ENCODE results near the gene MRPL51. TPM values are rescaled to one million over a fixed set of nuclear protein-coding genes. Genes with fewer than 3 reads are reported as not detected.

The MRPL51 gene
- total and polyA plus RNA-seq, 10 of the 15 experiments (the other 5 are each of a cell fraction or from before 2014, with no cell fraction given) = 137 to 1,202 (median 267) TPM

- Histone ChIP-seq H3K4me1 (ENCODE audit: control insufficient read depth, insufficient read depth, low read length) (peaks cover 29% of the 10 kb centered on the region), H3K9me3 (replicated peaks; ENCODE audit: control insufficient read depth, insufficient read depth, low read length) (no peaks in the 10 kb centered on the region), H2AFZ (ENCODE audit: control insufficient read depth, low read depth, low read length) (no peak overlapping the region), H3K9ac (ENCODE audit: control insufficient read depth, insufficient read depth, low read length) (peak overlapping the region; percentile 79), H3K4me3 (peak overlapping the region; percentile 83), H3K27ac (ENCODE audit: control insufficient read depth, insufficient read depth) (peak overlapping the region; percentile 98), H3K36me3 (ENCODE audit: control insufficient read depth in 2 of 2, insufficient read depth in 2 of 2, low read length in 1 of 2) (peaks cover 38 to 40% of the 10 kb centered on the region in 2 experiments), H3K27me3 (replicated peaks in 1 of 2; ENCODE audit: control insufficient read depth in 2 of 2, insufficient read depth in 2 of 2, low read length in 1 of 2) (no peaks in the 10 kb centered on the region), H4K20me1 (ENCODE audit: control insufficient read depth, insufficient read depth) (peaks cover 24% of the 10 kb centered on the region), H3K4me2 (ENCODE audit: control insufficient read depth, insufficient read depth) (peak overlapping the region; percentile 98), H3K79me2 (ENCODE audit: control insufficient read depth, insufficient read depth, low read length) (peaks cover 72% of the 10 kb centered on the region)
- CTCF ChIA-PET = interaction anchor here (0.7 to 7.7 kb wide), 10 partner anchors 33 to 209 kb away, joined by 3 to 73 read pairs (median 4); partner anchors contain the start of genes NOP2 and VAMP1
- POLR2A ChIA-PET = interaction anchor here (0.9 to 3.6 kb wide), 17 partner anchors 18 to 258 kb away, joined by 3 to 32 read pairs (median 5); partner anchors contain the start of genes COPS7A, MLF2, MRPL51 and NOP2
- intact Hi-C loops (cut with micrococcal nuclease; ENCODE audit: unreplicated experiment) (loop anchor here (5.0 kb wide), 3 partner anchors 43 to 198 kb away; partner anchors contain the start of genes MRPL51 and NCAPD2), in situ Hi-C loops (cut with MboI) (loop anchor here (5.0 kb wide), 2 partner anchors 38 to 108 kb away; no protein-coding TSS in a partner anchor)
- ATAC-seq (peak; percentile 13), DNase-seq (ENCODE audit: low read depth, low spot score) (no peak), FAIRE-seq (no peak)
- 1% methylated on average over 52 of the region's 52 CpGs for WGBS (ENCODE audit: insufficient coverage, insufficient replicate concordance, low lambda C conversion rate, missing lambda C conversion rate)
- SMC1A ChIA-PET (ENCODE audit: uncharacterized antibody, unreplicated experiment) = interaction anchor here (0.8 to 7.9 kb wide), 8 partner anchors 20 to 168 kb away, joined by 3 to 83 read pairs (median 6); no protein-coding TSS in a partner anchor
- BruUV-seq (replicated peaks) = no TSS peak
- RAD21 ChIA-PET (ENCODE audit: unreplicated experiment) = interaction anchor here (0.7 to 6.9 kb wide), 6 partner anchors 18 to 109 kb away, joined by 3 to 67 read pairs (median 6); partner anchors contain the start of gene MRPL51
- TF ChIP-seq SMARCA5 (IDR thresholded peaks at IDR 0.05) (no peak), SMAD1 (IDR thresholded peaks at IDR 0.05; ENCODE audit: low read depth, partially characterized antibody) (no peak), NFYB (IDR thresholded peaks at IDR 0.05; ENCODE audit: insufficient read depth, low read depth, low read length) (no peak), IKZF1 (conservative IDR thresholded peaks at IDR 0.05) (peak; percentile 56; the same call in 1 of the 2 replicates), USF2 (IDR thresholded peaks at IDR 0.05; ENCODE audit: borderline replicate concordance, low read depth, low read length) (peak; percentile 51), POLR2A (IDR thresholded peaks at IDR 0.05; ENCODE audit: low read depth, low read length) (peak; percentile 71), RAD51 (IDR thresholded peaks at IDR 0.05) (peak; percentile 84), SIN3A (IDR thresholded peaks at IDR 0.05; ENCODE audit: low read depth, low read length) (peak; percentile 72; the same call in 1 of the 2 replicates), POLR2AphosphoS2 (IDR thresholded peaks at IDR 0.05; ENCODE audit: low read depth, low read length) (peak; percentile 52; the same call in 1 of the 2 replicates), FOS (IDR thresholded peaks at IDR 0.05; ENCODE audit: borderline replicate concordance, extremely low read depth, insufficient read length) (no peak), EED (IDR thresholded peaks at IDR 0.05; ENCODE audit: low read depth) (peak; percentile 55; the same call in 1 of the 2 replicates), IKZF2 (IDR thresholded peaks at IDR 0.05) (peak; percentile 18 to 31; a peak in 2 of 4 replicates), RAD21 (IDR thresholded peaks at IDR 0.05; ENCODE audit: insufficient read depth, low read depth, low read length) (no peak)
- TF ChIP-seq, protein P1, sequence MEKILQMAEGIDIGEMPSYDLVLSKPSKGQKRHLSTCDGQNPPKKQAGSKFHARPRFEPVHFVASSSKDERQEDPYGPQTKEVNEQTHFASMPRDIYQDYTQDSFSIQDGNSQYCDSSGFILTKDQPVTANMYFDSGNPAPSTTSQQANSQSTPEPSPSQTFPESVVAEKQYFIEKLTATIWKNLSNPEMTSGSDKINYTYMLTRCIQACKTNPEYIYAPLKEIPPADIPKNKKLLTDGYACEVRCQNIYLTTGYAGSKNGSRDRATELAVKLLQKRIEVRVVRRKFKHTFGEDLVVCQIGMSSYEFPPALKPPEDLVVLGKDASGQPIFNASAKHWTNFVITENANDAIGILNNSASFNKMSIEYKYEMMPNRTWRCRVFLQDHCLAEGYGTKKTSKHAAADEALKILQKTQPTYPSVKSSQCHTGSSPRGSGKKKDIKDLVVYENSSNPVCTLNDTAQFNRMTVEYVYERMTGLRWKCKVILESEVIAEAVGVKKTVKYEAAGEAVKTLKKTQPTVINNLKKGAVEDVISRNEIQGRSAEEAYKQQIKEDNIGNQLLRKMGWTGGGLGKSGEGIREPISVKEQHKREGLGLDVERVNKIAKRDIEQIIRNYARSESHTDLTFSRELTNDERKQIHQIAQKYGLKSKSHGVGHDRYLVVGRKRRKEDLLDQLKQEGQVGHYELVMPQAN (conservative IDR thresholded peaks at IDR 0.05) = peak; percentile 53; the same call in 1 of the 2 replicates
- TF ChIP-seq, protein P2, sequence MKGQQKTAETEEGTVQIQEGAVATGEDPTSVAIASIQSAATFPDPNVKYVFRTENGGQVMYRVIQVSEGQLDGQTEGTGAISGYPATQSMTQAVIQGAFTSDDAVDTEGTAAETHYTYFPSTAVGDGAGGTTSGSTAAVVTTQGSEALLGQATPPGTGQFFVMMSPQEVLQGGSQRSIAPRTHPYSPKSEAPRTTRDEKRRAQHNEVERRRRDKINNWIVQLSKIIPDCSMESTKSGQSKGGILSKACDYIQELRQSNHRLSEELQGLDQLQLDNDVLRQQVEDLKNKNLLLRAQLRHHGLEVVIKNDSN (IDR thresholded peaks at IDR 0.05; ENCODE audit: borderline replicate concordance, extremely low read length, insufficient read depth, low read depth, low read length) = peak; percentile 94
- TF ChIP-seq, protein P3, sequence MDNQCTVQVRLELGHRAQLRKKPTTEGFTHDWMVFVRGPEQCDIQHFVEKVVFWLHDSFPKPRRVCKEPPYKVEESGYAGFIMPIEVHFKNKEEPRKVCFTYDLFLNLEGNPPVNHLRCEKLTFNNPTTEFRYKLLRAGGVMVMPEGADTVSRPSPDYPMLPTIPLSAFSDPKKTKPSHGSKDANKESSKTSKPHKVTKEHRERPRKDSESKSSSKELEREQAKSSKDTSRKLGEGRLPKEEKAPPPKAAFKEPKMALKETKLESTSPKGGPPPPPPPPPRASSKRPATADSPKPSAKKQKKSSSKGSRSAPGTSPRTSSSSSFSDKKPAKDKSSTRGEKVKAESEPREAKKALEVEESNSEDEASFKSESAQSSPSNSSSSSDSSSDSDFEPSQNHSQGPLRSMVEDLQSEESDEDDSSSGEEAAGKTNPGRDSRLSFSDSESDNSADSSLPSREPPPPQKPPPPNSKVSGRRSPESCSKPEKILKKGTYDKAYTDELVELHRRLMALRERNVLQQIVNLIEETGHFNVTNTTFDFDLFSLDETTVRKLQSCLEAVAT (IDR thresholded peaks at IDR 0.05) = peak; percentile 86
These were observed 42.1 kb upstream of the MRPL51 start for GRCh38 chr12:6534945-6535696.

All from GM12878 (cell line).